ENCODE results near the gene ZNF710. TPM values are rescaled to one million over a fixed set of nuclear protein-coding genes. Genes with fewer than 3 reads are reported as not detected.

Gene ZNF710
- total and polyA plus RNA-seq, 2 of the 13 experiments (the other 11 are each of a cell fraction or from before 2014, with no cell fraction given): 4.7 to 20.6 TPM

DNA sequence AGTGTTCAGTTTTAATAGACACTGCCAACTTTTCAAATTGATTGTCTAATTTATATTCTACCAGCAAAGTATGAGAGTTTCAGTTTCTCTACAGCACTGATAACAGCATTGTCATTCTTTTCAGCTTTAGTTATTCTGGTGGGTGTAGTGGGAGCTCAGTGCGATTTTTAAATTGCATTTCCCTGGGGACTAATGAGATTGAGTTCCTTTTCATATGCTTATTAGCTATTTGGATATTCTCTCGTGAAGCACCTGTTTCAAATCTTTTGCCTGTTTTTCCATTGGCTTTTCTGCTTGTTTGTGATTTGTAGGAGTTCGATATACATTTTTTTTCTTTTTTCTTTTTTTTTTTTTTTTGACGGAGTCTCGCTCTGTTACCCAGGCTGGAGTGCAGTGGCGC is 120.0 kb downstream of the ZNF710 start:
- Histone ChIP-seq H3K27me3 (ENCODE audit: control insufficient read depth in 1 of 2, insufficient read depth in 2 of 2, low read length in 2 of 2) (0 out of 5 replicates have a peak, but pooled peaks cover 0 to 4% of the 10 kb centered on the region in 2 experiments), H2AFZ (ENCODE audit: low read length) (no peak overlapping the region), H3K27ac (ENCODE audit: extremely low read length, insufficient read depth, low read length) (no peak overlapping the region), H3K4me1 (ENCODE audit: insufficient read depth, low read length) (peaks cover 25% of the 10 kb centered on the region), H3K9ac (ENCODE audit: insufficient read depth, low read depth, low read length) (no peak overlapping the region), H3K36me3 (replicated peaks in 1 of 2; ENCODE audit: control insufficient read depth in 1 of 2, insufficient read depth in 2 of 2, low read length in 2 of 2) (no peaks in the 10 kb centered on the region), H3K9me3 (ENCODE audit: low read length) (no peaks in the 10 kb centered on the region), H3K79me2 (ENCODE audit: insufficient read depth, low read length) (no peaks in the 10 kb centered on the region), H4K20me1 (ENCODE audit: insufficient read depth, low read length) (no peaks in the 10 kb centered on the region), H3K4me3 (replicated peaks in 1 of 3; ENCODE audit: insufficient read depth in 1 of 3, low read depth in 2 of 3, low read length in 3 of 3) (no peak overlapping the region), H3K4me2 (ENCODE audit: low read depth, low read length) (no peak overlapping the region)
- intact Hi-C loops (cut with micrococcal nuclease; ENCODE audit: unreplicated experiment) (no loop called here), in situ Hi-C loops (cut with HindIII; ENCODE audit: extremely low pct_ligation_motif_present, low pct_unique_long_range_greater_than_20kb) (no loop called here)
- 71% methylated on average over 6 of the region's 6 CpGs for WGBS (ENCODE audit: low lambda C conversion rate)
- ATAC-seq (no peak), DNase-seq (ENCODE audit: low spot score) (no peak), FAIRE-seq (no peak)
- BruUV-seq (replicated peaks): no TSS peak
- ChIA-PET CTCF (ENCODE audit: low intra/inter-chr PET ratio, low total read pairs) (no interaction called here), POLR2A (no interaction called here)
- no peak for TF ChIP-seq ZNF335 (CRISPR knock-in tag; IDR thresholded peaks at IDR 0.05)
- TF ChIP-seq ZNF644 (CRISPR knock-in tag; IDR thresholded peaks at IDR 0.05; ENCODE audit: low read depth): no peak
- TF ChIP-seq ESRRA (CRISPR knock-in tag; IDR thresholded peaks at IDR 0.05; ENCODE audit: low read depth): no peak
- no peak for TF ChIP-seq ZNF557 (CRISPR knock-in tag; IDR thresholded peaks at IDR 0.05)

DNA sequence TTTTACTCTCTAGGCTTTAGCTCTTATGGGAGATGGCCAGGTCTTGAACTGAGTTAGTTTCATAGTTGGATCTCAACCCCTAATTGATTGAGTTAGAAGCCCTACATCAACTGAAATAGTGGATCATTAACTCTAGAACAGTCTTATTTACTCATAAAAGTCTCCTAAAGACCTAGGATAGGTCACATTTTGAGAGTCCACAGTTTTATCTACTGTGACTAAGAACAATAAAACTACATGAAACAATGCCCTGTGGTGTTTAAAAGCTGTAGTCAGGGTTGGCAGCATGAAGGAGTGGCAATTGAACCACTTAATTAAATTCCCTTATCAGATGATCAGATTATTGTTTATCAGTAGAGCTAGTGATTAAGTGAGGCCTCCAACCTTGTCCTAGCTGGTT is 123.4 kb downstream of the ZNF710 start:
- H3K9me3 ChIP-seq (ENCODE audit: low read length): no peaks in the 10 kb centered on the region
- no peak overlapping the region for H3K9ac ChIP-seq (ENCODE audit: insufficient read depth, low read depth, low read length)
- CTCF ChIA-PET (ENCODE audit: low intra/inter-chr PET ratio, low total read pairs): no interaction called here
- no peaks in the 10 kb centered on the region for H4K20me1 ChIP-seq (ENCODE audit: insufficient read depth, low read length)
- intact Hi-C loops (cut with micrococcal nuclease; ENCODE audit: unreplicated experiment) (no loop called here), in situ Hi-C loops (cut with HindIII; ENCODE audit: extremely low pct_ligation_motif_present, low pct_unique_long_range_greater_than_20kb) (no loop called here)
- no TSS peak for BruUV-seq (replicated peaks)
- FAIRE-seq (no peak), DNase-seq (ENCODE audit: low spot score) (no peak), ATAC-seq (no peak)
- no peaks in the 10 kb centered on the region for H3K27me3 ChIP-seq (ENCODE audit: control insufficient read depth in 1 of 2, insufficient read depth in 2 of 2, low read length in 2 of 2)
- H3K79me2 ChIP-seq (ENCODE audit: insufficient read depth, low read length): no peaks in the 10 kb centered on the region
- peak overlapping the region in 1 of 3 experiments; percentile 23; a peak in 1 of 6 replicates for H3K4me3 ChIP-seq (replicated peaks in 1 of 3; ENCODE audit: insufficient read depth in 1 of 3, low read depth in 2 of 3, low read length in 3 of 3)
- no peak overlapping the region for H3K27ac ChIP-seq (ENCODE audit: extremely low read length, insufficient read depth, low read length)
- POLR2A ChIA-PET: no interaction called here
- no peaks in the 10 kb centered on the region for H3K36me3 ChIP-seq (replicated peaks in 1 of 2; ENCODE audit: control insufficient read depth in 1 of 2, insufficient read depth in 2 of 2, low read length in 2 of 2)
- peak overlapping the region; percentile 55 for H3K4me2 ChIP-seq (ENCODE audit: low read depth, low read length)
- H2AFZ ChIP-seq (ENCODE audit: low read length): no peak overlapping the region
- H3K4me1 ChIP-seq (ENCODE audit: insufficient read depth, low read length): peaks cover 42% of the 10 kb centered on the region
- TF ChIP-seq, protein P1, sequence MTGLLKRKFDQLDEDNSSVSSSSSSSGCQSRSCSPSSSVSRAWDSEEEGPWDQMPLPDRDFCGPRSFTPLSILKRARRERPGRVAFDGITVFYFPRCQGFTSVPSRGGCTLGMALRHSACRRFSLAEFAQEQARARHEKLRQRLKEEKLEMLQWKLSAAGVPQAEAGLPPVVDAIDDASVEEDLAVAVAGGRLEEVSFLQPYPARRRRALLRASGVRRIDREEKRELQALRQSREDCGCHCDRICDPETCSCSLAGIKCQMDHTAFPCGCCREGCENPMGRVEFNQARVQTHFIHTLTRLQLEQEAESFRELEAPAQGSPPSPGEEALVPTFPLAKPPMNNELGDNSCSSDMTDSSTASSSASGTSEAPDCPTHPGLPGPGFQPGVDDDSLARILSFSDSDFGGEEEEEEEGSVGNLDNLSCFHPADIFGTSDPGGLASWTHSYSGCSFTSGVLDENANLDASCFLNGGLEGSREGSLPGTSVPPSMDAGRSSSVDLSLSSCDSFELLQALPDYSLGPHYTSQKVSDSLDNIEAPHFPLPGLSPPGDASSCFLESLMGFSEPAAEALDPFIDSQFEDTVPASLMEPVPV (CRISPR knock-in tag; IDR thresholded peaks at IDR 0.05): no peak
- TF ChIP-seq SCMH1 (CRISPR knock-in tag; IDR thresholded peaks at IDR 0.05; ENCODE audit: borderline replicate concordance) (no peak), STAT5B (CRISPR knock-in tag; IDR thresholded peaks at IDR 0.05) (no peak), MAF1 (CRISPR knock-in tag; IDR thresholded peaks at IDR 0.05; ENCODE audit: borderline replicate concordance) (no peak), ZNF253 (CRISPR knock-in tag; IDR thresholded peaks at IDR 0.05; ENCODE audit: borderline replicate concordance) (no peak), ISL2 (CRISPR knock-in tag; IDR thresholded peaks at IDR 0.05) (no peak), PRMT3 (CRISPR knock-in tag; IDR thresholded peaks at IDR 0.05; ENCODE audit: borderline replicate concordance, low read depth) (no peak), ZNF720 (CRISPR knock-in tag; IDR thresholded peaks at IDR 0.05) (no peak), ATM (IDR thresholded peaks at IDR 0.05; ENCODE audit: borderline replicate concordance) (no peak), MIER3 (CRISPR knock-in tag; IDR thresholded peaks at IDR 0.05; ENCODE audit: borderline replicate concordance) (no peak)
- TF ChIP-seq, protein P2, sequence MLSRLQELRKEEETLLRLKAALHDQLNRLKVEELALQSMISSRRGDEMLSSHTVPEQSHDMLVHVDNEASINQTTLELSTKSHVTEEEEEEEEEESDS (CRISPR knock-in tag; IDR thresholded peaks at IDR 0.05; ENCODE audit: borderline replicate concordance): no peak
- TF ChIP-seq, protein P3, sequence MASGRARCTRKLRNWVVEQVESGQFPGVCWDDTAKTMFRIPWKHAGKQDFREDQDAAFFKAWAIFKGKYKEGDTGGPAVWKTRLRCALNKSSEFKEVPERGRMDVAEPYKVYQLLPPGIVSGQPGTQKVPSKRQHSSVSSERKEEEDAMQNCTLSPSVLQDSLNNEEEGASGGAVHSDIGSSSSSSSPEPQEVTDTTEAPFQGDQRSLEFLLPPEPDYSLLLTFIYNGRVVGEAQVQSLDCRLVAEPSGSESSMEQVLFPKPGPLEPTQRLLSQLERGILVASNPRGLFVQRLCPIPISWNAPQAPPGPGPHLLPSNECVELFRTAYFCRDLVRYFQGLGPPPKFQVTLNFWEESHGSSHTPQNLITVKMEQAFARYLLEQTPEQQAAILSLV (CRISPR knock-in tag; IDR thresholded peaks at IDR 0.05; ENCODE audit: borderline replicate concordance): no peak
- TF ChIP-seq, protein P4, sequence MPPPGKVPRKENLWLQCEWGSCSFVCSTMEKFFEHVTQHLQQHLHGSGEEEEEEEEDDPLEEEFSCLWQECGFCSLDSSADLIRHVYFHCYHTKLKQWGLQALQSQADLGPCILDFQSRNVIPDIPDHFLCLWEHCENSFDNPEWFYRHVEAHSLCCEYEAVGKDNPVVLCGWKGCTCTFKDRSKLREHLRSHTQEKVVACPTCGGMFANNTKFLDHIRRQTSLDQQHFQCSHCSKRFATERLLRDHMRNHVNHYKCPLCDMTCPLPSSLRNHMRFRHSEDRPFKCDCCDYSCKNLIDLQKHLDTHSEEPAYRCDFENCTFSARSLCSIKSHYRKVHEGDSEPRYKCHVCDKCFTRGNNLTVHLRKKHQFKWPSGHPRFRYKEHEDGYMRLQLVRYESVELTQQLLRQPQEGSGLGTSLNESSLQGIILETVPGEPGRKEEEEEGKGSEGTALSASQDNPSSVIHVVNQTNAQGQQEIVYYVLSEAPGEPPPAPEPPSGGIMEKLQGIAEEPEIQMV (CRISPR knock-in tag; IDR thresholded peaks at IDR 0.05; ENCODE audit: low read depth): no peak

Data from HepG2 (cell line).